PC-9 (cell line): ENCODE data around the gene ATE1.

Source experiments
- EZH2 ChIP-seq: fragments of 200-600 bp; sonication (generic); IDR thresholded peaks from 2 replicates; pipeline ENCODE4 v1.8.0; 2017; ENCODE audit warnings: antibody characterized with exemption, low read depth
- TF ChIP-seq, protein P1 (sequence below): fragments of 200-600 bp; sonication (generic); conservative IDR thresholded peaks from 2 replicates; pipeline ENCODE4 v1.6.1; 2017; ENCODE audit warnings: mixed run types, antibody characterized with exemption, mild to moderate bottlenecking, moderate library complexity

GRCh38 chr10:121772884-121773283 lies 154.9 kb downstream of the ATE1 start:
- TF ChIP-seq, protein P1, sequence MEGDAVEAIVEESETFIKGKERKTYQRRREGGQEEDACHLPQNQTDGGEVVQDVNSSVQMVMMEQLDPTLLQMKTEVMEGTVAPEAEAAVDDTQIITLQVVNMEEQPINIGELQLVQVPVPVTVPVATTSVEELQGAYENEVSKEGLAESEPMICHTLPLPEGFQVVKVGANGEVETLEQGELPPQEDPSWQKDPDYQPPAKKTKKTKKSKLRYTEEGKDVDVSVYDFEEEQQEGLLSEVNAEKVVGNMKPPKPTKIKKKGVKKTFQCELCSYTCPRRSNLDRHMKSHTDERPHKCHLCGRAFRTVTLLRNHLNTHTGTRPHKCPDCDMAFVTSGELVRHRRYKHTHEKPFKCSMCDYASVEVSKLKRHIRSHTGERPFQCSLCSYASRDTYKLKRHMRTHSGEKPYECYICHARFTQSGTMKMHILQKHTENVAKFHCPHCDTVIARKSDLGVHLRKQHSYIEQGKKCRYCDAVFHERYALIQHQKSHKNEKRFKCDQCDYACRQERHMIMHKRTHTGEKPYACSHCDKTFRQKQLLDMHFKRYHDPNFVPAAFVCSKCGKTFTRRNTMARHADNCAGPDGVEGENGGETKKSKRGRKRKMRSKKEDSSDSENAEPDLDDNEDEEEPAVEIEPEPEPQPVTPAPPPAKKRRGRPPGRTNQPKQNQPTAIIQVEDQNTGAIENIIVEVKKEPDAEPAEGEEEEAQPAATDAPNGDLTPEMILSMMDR: no peak
- no peak for TF ChIP-seq EZH2
